Fibroblast of lung (primary cell): ENCODE measurements around the gene VASN.

Source experiments
- EZH2 ChIP-seq: IDR thresholded peaks from 2 replicates; pipeline ENCODE4 v1.5.1; 2012; ENCODE audit warnings: low read length, control low read depth, mild to moderate bottlenecking; ENCODE audit errors: missing control alignments
- TF ChIP-seq, protein P1 (sequence below), 2 donors: IDR thresholded peaks in 1 of 2; conservative IDR thresholded peaks in 1 of 2; 1 replicate in 1 of 2; 2 replicates in 1 of 2; pipeline ENCODE4 v1.5.1; 2011 to 2012; ENCODE audit warnings: low read length in 2 of 2, control low read depth in 1 of 2, inconsistent platforms in 1 of 2, low read depth in 1 of 2, mild to moderate bottlenecking in 1 of 2

DNA sequence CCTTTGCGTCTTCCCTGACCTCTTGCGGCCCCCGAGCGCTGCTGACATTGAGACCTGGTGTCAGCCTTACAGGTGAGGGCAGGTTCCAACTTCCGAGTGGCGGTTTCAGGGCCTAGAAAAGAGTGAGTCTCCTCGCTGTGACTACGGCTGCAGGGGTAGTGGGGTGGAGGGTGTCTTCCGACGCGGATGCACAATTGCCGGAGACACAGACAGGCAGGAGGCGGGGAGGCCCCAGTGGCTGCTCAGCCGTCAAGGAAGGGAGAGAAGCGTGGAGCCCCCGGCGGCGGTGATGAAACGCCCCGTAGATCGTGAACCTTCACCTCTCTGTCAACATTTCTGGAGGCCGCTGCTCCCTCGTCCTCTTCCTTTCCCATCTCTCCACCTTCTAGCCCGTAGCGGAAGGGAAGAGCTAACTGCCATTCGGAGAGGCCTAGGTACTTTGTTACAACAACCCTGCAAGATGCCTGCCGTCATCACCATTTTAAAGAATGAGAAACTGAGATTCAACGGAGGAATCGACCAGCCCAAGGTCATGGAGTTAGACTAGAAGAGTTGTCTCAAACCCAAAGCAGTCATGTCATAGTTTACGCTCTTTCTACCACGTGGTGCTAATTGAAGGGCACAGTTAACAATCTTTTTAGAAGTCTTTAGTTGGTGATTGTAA, 54.5 kb downstream of the VASN start:
- TF ChIP-seq, protein P1, sequence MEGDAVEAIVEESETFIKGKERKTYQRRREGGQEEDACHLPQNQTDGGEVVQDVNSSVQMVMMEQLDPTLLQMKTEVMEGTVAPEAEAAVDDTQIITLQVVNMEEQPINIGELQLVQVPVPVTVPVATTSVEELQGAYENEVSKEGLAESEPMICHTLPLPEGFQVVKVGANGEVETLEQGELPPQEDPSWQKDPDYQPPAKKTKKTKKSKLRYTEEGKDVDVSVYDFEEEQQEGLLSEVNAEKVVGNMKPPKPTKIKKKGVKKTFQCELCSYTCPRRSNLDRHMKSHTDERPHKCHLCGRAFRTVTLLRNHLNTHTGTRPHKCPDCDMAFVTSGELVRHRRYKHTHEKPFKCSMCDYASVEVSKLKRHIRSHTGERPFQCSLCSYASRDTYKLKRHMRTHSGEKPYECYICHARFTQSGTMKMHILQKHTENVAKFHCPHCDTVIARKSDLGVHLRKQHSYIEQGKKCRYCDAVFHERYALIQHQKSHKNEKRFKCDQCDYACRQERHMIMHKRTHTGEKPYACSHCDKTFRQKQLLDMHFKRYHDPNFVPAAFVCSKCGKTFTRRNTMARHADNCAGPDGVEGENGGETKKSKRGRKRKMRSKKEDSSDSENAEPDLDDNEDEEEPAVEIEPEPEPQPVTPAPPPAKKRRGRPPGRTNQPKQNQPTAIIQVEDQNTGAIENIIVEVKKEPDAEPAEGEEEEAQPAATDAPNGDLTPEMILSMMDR (conservative IDR thresholded peaks at IDR 0.05 in 1 of 2, IDR thresholded peaks at IDR 0.05 in 1 of 2; ENCODE audit: low read depth in 1 of 2, low read length in 2 of 2), result no peak
- TF ChIP-seq EZH2, result no peak
